H9 (cell line): ENCODE results near the gene CDK15. TPM values are rescaled to one million over a fixed set of nuclear protein-coding genes. Genes with fewer than 3 reads are reported as not detected.

Experiments used
- DNase-seq: peaks from one replicate; pipeline ENCODE4 v3.0.0-alpha.2; 2017
- H2AFZ ChIP-seq: one replicate; pipeline ENCODE4 v1.6.1; 2013; ENCODE audit warnings: mild to moderate bottlenecking, low read length, control low read depth, moderate library complexity
- H2AK5ac ChIP-seq: 2 replicates; pipeline ENCODE4 v1.6.1; 2013; ENCODE audit warnings: low read length, control low read depth, mixed read lengths; ENCODE audit not compliant: insufficient read length
- H2BK120ac ChIP-seq: one replicate; pipeline ENCODE4 v1.6.1; 2013; ENCODE audit warnings: low read depth, mild to moderate bottlenecking, low read length, control low read depth, inconsistent platforms; ENCODE audit not compliant: poor library complexity, severe bottlenecking
- H2BK12ac ChIP-seq: 2 replicates; pipeline ENCODE4 v1.6.1; 2013; ENCODE audit warnings: low read length, control low read depth, mixed read lengths, low read depth; ENCODE audit not compliant: insufficient read length
- H2BK15ac ChIP-seq: 2 replicates; pipeline ENCODE4 v1.6.1; 2013; ENCODE audit warnings: low read depth, low read length, control low read depth
- H2BK20ac ChIP-seq: one replicate; pipeline ENCODE4 v1.6.1; 2013; ENCODE audit warnings: low read depth, mild to moderate bottlenecking, low read length, control low read depth, inconsistent platforms; ENCODE audit not compliant: poor library complexity, severe bottlenecking
- H2BK5ac ChIP-seq: 2 replicates; pipeline ENCODE4 v1.6.1; 2013; ENCODE audit warnings: low read length, control low read depth, mixed read lengths; ENCODE audit not compliant: insufficient read length
- H3K14ac ChIP-seq: 2 replicates; pipeline ENCODE4 v1.6.1; 2013; ENCODE audit warnings: low read length, control low read depth; ENCODE audit not compliant: insufficient read depth
- H3K18ac ChIP-seq: 2 replicates; pipeline ENCODE4 v1.6.1; 2013; ENCODE audit warnings: low read depth, mild to moderate bottlenecking, mixed read lengths, low read length, control low read depth; ENCODE audit not compliant: insufficient read length
- H3K23ac ChIP-seq: 2 replicates; pipeline ENCODE4 v1.6.1; 2013; ENCODE audit warnings: low read length, control low read depth, mixed read lengths, low read depth; ENCODE audit not compliant: insufficient read length
- H3K23me2 ChIP-seq: 2 replicates; pipeline ENCODE4 v1.6.1; 2013; ENCODE audit warnings: low read depth, mild to moderate bottlenecking, mixed read lengths, low read length, control low read depth; ENCODE audit not compliant: insufficient read length, poor library complexity, severe bottlenecking
- H3K27ac ChIP-seq: 2 replicates; pipeline ENCODE4 v1.5.1; 2013; ENCODE audit warnings: low read length, control low read depth, mixed read lengths, low read depth; ENCODE audit not compliant: insufficient read length
- H3K27me3 ChIP-seq: 2 replicates; pipeline ENCODE4 v1.6.1; 2013; ENCODE audit warnings: low read length, control low read depth, inconsistent platforms; ENCODE audit not compliant: insufficient read depth
- H3K4ac ChIP-seq: 2 replicates; pipeline ENCODE4 v1.6.1; 2013; ENCODE audit warnings: low read depth, mild to moderate bottlenecking, control low read depth, inconsistent platforms, low read length, moderate library complexity
- H3K4me1 ChIP-seq: 2 replicates; pipeline ENCODE4 v1.6.1; 2013; ENCODE audit warnings: low read length, control low read depth, inconsistent platforms; ENCODE audit not compliant: insufficient read depth
- H3K4me2 ChIP-seq: 2 replicates; pipeline ENCODE4 v1.6.1; 2013; ENCODE audit warnings: low read length, control low read depth, mixed read lengths; ENCODE audit not compliant: insufficient read length, insufficient read depth
- H3K56ac ChIP-seq: 2 replicates; pipeline ENCODE4 v1.6.1; 2013; ENCODE audit warnings: low read depth, mild to moderate bottlenecking, mixed read lengths, low read length, control low read depth; ENCODE audit not compliant: insufficient read length
- H3K79me1 ChIP-seq: 2 replicates; pipeline ENCODE4 v1.6.1; 2013; ENCODE audit warnings: low read depth, mild to moderate bottlenecking, moderate library complexity, low read length, control low read depth, inconsistent platforms; ENCODE audit not compliant: insufficient read depth, poor library complexity, severe bottlenecking
- H3K79me2 ChIP-seq: 2 replicates; pipeline ENCODE4 v1.6.1; 2013; ENCODE audit warnings: low read length, control low read depth, inconsistent platforms; ENCODE audit not compliant: insufficient read depth
- H3K9ac ChIP-seq: 2 replicates; pipeline ENCODE4 v1.6.1; 2013; ENCODE audit warnings: low read length, control low read depth, mixed read lengths; ENCODE audit not compliant: insufficient read length; ENCODE audit errors: extremely low read depth
- H3K9me3 ChIP-seq: one replicate; pipeline ENCODE4 v1.6.1; 2013; ENCODE audit warnings: low read depth, low read length, inconsistent platforms; ENCODE audit not compliant: control insufficient read depth
- H3T11ph ChIP-seq: one replicate; pipeline ENCODE4 v1.6.1; 2013; ENCODE audit warnings: mild to moderate bottlenecking, low read length, control low read depth, inconsistent platforms
- H4K20me1 ChIP-seq: one replicate; pipeline ENCODE4 v1.6.1; 2013; ENCODE audit not compliant: control insufficient read depth, insufficient read length, insufficient read depth
- H4K5ac ChIP-seq: 2 replicates; pipeline ENCODE4 v1.6.1; 2013; ENCODE audit warnings: low read depth, mild to moderate bottlenecking, mixed read lengths, low read length, control low read depth; ENCODE audit not compliant: insufficient read length
- H4K8ac ChIP-seq: replicated peaks from 2 replicates; pipeline ENCODE4 v1.6.1; 2013; ENCODE audit warnings: low read length, control low read depth, mixed read lengths, low read depth; ENCODE audit not compliant: insufficient read length
- H4K91ac ChIP-seq: 2 replicates; pipeline ENCODE4 v1.6.1; 2013; ENCODE audit warnings: low read depth, mild to moderate bottlenecking, moderate library complexity, mixed read lengths, low read length, control low read depth; ENCODE audit not compliant: insufficient read length
- H3K27ac Mint-ChIP-seq, 3 experiments: 2 replicates in 2 of 3; 3 replicates in 1 of 3; pipeline ENCODE4 v1.8.0; 2020 to 2021; ENCODE audit warnings: mixed read lengths in 3 of 3, mild to moderate bottlenecking in 1 of 3, moderate library complexity in 1 of 3
- H3K27me3 Mint-ChIP-seq: 2 replicates; pipeline ENCODE4 v1.8.0; 2021; ENCODE audit warnings: low read depth, mild to moderate bottlenecking, moderate library complexity, mixed read lengths
- H3K36me3 Mint-ChIP-seq, 3 experiments: 2 replicates in 2 of 3; 3 replicates in 1 of 3; pipeline ENCODE4 v1.8.0; 2020 to 2021; ENCODE audit warnings: low read depth in 3 of 3, mixed read lengths in 3 of 3; ENCODE audit not compliant: insufficient read depth in 1 of 3
- H3K4me1 Mint-ChIP-seq, 2 experiments: 2 replicates each; pipeline ENCODE4 v1.8.0; 2020; ENCODE audit warnings: mixed read lengths in 2 of 2
- H3K4me3 Mint-ChIP-seq, 2 experiments: 2 replicates in 1 of 2; 3 replicates in 1 of 2; pipeline ENCODE4 v1.8.0; 2020 to 2021; ENCODE audit warnings: mild to moderate bottlenecking in 2 of 2, mixed read lengths in 2 of 2, moderate library complexity in 1 of 2
- H3K9me3 Mint-ChIP-seq, 2 experiments: 2 replicates in 1 of 2; 3 replicates in 1 of 2; pipeline ENCODE4 v1.8.0; 2020; ENCODE audit warnings: mild to moderate bottlenecking in 2 of 2, mixed read lengths in 2 of 2, moderate library complexity in 1 of 2
- WGBS: extraction: QIAGEN DNeasy Blood & Tissue Kit; methylation state at CpG from one replicate; pipeline ENCODE4 v1.1.7; 2013; ENCODE audit warnings: missing lambda C conversion rate, low lambda C conversion rate, mixed read lengths; ENCODE audit not compliant: insufficient read length; ENCODE audit errors: extremely low coverage; 5-methylcytosine and 5-hydroxymethylcytosine counted together
- long read RNA-seq: library from polyadenylated mRNA; unstranded; transcript quantifications from one replicate; pipeline ENCODE4 v2.0.0, GENCODE V29; 2020
- total RNA-seq: library from RNA; stranded (reverse); gene quantifications from 2 replicates; pipeline ENCODE4 v1.2.1, GENCODE V29; 2021
- TF ChIP-seq, protein P1 (sequence below): fragments of 200-600 bp; sonication (generic); conservative IDR thresholded peaks from 3 replicates; pipeline ENCODE4 v1.8.0; 2021; ENCODE audit warnings: antibody characterized with exemption, mild to moderate bottlenecking

CDK15 gene
- total RNA-seq = not detected in 2 replicates
- long read RNA-seq = 0 reads

GRCh38 chr2:201806442-201807170, at the start of gene CDK15:
TSS of gene CDK15 (plus strand) at chr2:201806537. CDS start at chr2:201806665, 128 bp downstream.
- no CpG with 5 or more reads among the region's 10 CpGs for WGBS
- no peak within 1 kb of the TSS; a peak in 1 of 7 replicates for H3K27ac Mint-ChIP-seq
- H3K4me1 Mint-ChIP-seq = peaks cover 17 to 21% of the 10 kb centered on the region in 2 experiments
- no peaks in the 10 kb centered on the region for H3K23me2 ChIP-seq
- H3K4me1 ChIP-seq = no peaks in the 10 kb centered on the region
- no peaks in the 10 kb centered on the region for H3K79me1 ChIP-seq
- no peak within 1 kb of the TSS for H3K4ac ChIP-seq
- no peak within 1 kb of the TSS for H3K9ac ChIP-seq
- H2BK12ac ChIP-seq = no peak within 1 kb of the TSS
- peaks cover 11% of the 10 kb centered on the region for H3K27me3 Mint-ChIP-seq
- H2AFZ ChIP-seq = no peak within 1 kb of the TSS
- H4K8ac ChIP-seq = no peak within 1 kb of the TSS
- no peak within 1 kb of the TSS for H3K14ac ChIP-seq
- H3K36me3 Mint-ChIP-seq = peaks cover 0 to 9% (median 0%) of the 10 kb centered on the region in 3 experiments; a peak in 2 of 7 replicates
- H4K91ac ChIP-seq = no peak within 1 kb of the TSS
- H3T11ph ChIP-seq = no peak within 1 kb of the TSS
- H2BK120ac ChIP-seq = no peak within 1 kb of the TSS
- H4K20me1 ChIP-seq = no peaks in the 10 kb centered on the region
- no peak within 1 kb of the TSS for H3K27ac ChIP-seq
- no peak within 1 kb of the TSS for H2AK5ac ChIP-seq
- no peaks in the 10 kb centered on the region for H3K9me3 Mint-ChIP-seq
- no peaks in the 10 kb centered on the region for H3K9me3 ChIP-seq
- TF ChIP-seq, protein P1, sequence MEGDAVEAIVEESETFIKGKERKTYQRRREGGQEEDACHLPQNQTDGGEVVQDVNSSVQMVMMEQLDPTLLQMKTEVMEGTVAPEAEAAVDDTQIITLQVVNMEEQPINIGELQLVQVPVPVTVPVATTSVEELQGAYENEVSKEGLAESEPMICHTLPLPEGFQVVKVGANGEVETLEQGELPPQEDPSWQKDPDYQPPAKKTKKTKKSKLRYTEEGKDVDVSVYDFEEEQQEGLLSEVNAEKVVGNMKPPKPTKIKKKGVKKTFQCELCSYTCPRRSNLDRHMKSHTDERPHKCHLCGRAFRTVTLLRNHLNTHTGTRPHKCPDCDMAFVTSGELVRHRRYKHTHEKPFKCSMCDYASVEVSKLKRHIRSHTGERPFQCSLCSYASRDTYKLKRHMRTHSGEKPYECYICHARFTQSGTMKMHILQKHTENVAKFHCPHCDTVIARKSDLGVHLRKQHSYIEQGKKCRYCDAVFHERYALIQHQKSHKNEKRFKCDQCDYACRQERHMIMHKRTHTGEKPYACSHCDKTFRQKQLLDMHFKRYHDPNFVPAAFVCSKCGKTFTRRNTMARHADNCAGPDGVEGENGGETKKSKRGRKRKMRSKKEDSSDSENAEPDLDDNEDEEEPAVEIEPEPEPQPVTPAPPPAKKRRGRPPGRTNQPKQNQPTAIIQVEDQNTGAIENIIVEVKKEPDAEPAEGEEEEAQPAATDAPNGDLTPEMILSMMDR = no peak
- H3K4me3 Mint-ChIP-seq = no peak within 1 kb of the TSS
- H3K79me2 ChIP-seq = no peaks in the 10 kb centered on the region
- no peak within 1 kb of the TSS for H3K4me2 ChIP-seq
- no peak for DNase-seq
- no peak within 1 kb of the TSS for H3K56ac ChIP-seq
- no peak within 1 kb of the TSS for H2BK20ac ChIP-seq
- no peak within 1 kb of the TSS for H3K23ac ChIP-seq
- H2BK5ac ChIP-seq = no peak within 1 kb of the TSS
- H3K18ac ChIP-seq = no peak within 1 kb of the TSS
- no peak within 1 kb of the TSS for H2BK15ac ChIP-seq
- no peak within 1 kb of the TSS for H4K5ac ChIP-seq
- H3K27me3 ChIP-seq = no peaks in the 10 kb centered on the region
